Retina (tissue), 1 donor: Measurements from ENCODE around the gene PATL2.
"Not testable (repeated sequence)": the region's sequence is repeated elsewhere in the genome, so short reads cannot be mapped to it uniquely, and the experiment has no call there.

ENCODE experiments used
- DNase-seq: peaks from one replicate; pipeline ENCODE4 v3.0.0-alpha.2; 2016

Gene PATL2

DNA sequence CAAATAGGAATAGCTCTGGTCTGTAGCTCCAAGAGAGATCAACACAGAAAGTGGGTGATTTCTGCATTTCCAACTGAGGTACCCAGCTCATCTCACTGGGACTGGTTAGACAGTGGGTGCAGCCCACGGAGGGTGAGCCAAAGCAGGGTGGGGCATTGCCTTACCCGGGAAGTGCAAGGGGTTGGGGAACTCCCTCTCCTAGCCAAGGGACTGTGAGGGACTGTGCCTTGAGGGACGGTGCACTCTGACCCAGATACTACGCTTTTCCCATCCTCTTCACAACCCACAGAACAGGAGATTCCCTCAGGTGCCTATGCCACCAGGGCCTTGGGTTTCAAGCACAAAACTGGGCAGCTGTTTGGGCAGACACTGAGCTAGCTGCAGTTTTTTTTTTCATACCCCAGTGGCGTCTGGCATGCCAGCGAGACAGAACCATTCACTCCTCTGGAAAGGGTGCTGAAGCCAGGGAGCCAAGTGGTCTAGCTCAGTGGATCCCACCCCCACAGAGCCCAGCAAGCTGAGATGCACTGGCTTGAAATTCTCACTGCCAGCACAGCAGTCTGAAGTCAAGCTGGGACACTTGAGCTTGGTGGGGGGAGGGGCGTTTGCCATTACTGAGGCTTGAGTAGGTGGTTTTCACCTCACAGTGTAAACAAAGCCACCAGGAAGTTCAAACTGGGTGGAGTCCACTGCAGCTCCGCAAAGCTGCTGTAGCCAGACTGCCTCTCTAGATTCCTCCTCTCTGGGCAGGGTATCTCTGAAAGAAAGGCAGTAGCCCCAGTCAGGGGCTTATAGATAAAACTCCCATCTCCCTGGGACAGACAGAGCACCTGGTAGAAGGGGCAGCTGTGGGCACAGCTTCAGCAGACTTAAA, 28.1 kb downstream of the PATL2 start:
- DNase-seq: not testable (repeated sequence)

DNA sequence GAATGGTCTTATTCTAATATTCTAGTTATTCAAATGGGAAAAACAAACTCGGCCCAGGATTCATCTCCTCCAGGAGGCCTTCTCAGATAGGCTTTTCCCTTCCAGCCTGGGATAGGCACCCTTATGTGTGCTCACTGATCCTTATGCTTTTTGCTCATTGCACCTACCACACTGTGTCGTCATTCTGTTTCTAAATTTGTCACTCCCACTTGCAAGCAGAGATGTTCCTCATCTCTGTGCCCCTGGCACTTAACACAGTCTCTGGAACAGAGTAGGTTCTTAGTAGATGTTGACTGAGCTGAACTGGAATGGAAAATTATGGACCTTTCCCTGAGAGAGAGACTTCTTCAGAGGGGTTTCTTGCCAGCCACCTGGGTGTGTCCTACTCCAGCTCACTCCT, 28.9 kb downstream of the PATL2 start:
- no peak for DNase-seq

DNA sequence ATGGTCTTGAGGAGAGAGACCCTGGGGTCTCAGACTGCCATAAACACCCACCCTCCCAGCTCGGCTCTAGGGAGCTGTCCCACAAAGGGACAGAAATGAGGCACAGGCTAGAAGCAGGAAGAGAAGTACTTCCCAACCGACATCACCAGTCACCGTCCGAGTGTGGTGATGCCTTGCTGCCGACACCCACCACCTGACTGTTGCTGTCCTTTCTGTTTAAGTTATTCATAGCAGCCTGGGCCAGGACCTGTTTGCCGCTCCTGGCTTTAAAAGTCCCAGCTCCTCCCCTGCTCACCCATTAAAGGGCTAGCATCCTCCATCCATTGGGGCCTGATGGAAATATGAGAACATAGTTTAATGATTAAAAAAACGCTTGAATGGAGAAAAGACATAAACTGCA, 34.4 kb downstream of the PATL2 start:
- no peak for DNase-seq

- DNase-seq: no peak
These were observed 35.2 kb downstream of the PATL2 start for GRCh38 chr15:44675911-44676310.

- no peak for DNase-seq
These were observed 37.5 kb downstream of the PATL2 start for GRCh38 chr15:44673639-44674038.

DNA sequence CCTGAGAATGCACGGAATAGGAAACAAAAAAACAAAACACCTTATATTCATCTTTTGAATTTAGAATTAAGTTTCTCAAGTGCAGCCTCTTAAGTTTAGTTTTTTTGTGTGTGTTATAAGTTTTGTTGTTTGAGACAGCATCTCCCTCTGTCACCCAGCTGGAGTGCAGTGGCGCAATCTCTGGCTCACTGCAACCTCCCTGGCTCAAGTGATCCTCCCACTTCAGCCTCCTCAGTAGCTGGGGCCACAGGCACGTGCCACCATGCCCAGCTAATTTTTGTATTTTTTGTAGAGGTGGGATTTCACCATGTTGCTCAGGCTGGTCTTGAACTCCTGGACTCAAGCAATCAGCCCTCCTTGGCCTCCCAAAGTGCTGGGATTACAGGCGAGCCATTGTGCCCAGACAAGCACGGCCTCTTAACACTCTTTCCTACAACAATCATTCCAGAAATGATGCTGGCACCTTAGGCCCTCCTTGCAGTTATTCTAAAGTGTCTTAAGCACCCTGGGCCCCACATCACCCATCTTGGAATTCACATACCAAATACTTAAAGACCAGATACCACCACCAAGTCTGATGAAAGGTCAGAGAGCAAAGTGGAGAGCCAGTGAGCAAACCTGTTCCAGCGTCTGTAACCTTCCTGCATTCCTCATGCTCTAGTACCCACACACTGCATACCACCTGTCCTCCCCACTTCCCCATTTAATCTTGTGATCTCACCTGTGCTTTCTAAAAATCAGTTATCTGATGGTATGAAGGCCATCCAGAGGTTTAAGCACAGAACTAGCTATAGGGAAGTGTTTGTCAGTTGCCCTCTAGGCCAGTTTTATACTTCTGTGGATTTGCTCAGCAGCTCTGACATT, 40.8 kb downstream of the PATL2 start:
- DNase-seq: no peak

DNA sequence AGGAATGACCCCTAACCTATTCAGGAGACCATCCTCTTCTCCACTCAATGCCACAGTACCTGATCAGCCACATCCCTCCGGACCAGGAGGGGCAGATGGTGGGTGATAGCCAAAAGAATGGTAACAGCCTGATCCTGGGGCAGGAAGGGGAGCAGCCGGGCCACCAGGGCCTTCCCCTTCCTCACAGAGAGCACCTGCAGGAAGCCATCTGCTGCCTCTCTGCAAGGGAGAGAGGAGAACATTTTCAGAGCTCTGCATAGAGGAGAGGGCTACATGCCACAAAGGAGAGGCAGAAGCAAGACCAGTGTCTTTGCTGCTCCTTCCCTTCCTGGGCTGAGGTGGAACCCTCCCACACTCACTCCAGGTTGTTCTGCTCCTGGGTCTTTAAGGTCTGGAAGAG, 42.2 kb downstream of the PATL2 start:
- no peak for DNase-seq

DNA sequence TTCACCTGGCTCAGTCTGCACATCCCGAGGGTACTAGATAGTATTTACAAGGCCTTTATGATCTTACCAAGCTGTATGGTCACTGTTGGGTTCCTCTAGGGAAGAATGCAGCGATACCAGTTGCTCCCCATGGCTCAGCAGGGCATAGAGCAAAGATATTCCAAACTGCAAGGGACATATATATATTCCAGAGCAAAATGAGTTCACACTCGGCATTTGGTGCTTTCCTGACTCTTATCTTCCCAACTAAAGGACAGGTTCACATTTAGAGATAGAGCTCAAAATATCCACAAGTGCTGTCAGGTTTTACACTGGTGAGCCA, 44.1 kb downstream of the PATL2 start:
- no peak for DNase-seq

DNA sequence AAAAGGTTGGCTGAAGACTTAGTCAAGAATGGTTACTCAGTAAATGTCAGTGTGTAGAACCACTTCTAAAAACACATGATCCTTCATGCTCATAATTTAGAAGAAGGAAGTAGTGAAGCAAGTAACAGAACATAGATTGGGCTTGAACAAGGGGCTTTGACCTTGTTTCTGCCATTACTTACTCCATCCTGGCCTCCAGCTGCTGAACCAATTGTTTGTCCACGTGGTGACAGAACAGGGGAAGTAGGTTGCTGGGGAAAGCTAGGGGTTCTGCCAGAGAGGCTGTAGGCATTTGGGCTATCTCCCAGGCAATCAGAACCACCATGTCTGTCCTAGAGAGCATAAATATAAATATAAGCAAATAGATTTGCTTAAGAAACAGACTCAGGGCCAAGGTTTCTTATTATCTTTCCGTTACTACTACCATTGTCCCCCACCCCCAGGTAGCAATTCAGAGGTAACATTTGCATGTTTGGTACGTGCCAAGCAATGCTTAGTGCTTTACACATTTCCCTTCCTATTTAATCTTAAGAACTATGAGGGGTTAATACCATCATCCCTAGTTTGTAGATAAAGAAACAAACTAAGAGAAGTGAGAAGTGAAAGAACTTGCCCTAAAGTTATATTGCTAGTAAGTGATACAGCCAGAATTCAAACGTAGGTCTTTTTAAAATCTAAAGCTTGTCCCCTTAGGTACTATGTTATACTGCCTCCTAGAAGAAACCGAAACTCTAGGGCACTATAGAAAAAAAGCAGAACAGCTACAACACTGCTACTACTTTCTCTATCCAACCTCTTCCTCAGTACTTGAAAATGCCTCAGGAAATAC, 44.7 kb downstream of the PATL2 start:
- DNase-seq: no peak

DNA sequence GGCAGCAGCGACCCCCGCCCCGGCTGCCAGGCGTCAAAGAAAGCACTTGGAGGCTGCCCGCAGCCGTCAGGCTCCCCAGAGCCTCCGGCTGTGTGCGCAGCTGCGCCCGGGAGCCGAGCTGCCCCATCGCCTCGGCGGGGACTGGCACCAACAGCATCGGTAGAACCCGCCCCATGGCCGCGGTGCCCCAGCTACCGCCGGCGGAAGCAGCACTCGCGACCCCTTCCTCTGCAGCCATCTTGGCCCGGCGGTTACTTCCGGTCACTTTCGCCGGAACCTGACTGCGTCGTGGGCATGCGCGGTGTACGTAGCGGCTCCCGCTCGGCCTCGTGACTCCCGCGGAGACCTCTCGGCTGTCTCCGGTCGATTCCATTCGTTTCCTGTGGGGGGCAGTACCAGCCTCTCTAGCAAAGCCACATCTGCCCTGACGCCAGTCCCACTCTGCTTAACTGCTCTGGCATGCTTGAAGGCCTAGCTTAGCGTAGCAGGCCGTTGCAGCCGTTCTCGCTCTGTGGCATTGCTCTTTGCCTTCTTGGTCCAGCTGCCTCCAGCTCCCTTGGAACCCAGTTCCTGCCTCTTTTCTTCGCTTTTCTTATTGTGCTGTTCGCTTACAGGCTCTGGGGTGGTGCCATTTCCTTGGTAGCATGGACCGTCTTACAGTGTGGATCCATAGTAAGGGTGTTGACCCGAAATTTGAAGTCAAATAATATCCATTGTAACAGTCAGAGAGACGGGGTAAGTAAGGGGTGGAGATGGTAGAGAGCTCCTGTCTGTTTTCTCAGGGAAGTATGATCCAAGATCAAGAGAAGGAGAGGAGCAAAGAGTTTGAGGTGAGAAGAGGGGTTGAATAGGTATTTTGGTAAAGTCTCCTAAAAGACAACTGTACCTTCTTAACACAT, 47.5 kb downstream of the PATL2 start, which contains the start of gene SPG11:
SPG11 (minus strand) TSS at position 253 of the 899 bp plus-strand sequence; CDS start at position 238, 15 bp downstream.
- DNase-seq: peak; percentile 98

- DNase-seq: no peak
These were observed 48.4 kb downstream of the PATL2 start for GRCh38 chr15:44662478-44663409.

- DNase-seq: no peak
These were observed 49.5 kb downstream of the PATL2 start for GRCh38 chr15:44661576-44661975.

DNA sequence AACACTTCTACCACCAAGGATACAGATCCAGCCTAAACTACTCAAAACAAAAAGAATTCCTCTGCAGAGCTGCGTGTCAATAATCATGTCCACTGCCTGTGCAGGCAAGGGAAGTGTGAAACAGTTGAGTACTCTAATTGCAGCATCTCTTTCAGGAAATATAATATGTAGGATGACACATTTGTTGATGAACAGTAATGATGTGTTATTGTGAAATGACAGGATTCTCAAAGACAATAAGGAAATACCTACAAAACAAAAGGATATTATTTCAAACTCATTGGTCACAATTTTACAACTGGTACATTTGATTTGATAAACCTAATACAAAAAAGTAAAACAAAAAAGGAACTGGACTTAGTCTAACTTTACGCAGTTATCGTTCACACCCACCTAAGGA, 52.1 kb downstream of the PATL2 start:
- no peak for DNase-seq

- DNase-seq: no peak
These were observed 53.7 kb downstream of the PATL2 start for GRCh38 chr15:44657378-44657777.

DNA sequence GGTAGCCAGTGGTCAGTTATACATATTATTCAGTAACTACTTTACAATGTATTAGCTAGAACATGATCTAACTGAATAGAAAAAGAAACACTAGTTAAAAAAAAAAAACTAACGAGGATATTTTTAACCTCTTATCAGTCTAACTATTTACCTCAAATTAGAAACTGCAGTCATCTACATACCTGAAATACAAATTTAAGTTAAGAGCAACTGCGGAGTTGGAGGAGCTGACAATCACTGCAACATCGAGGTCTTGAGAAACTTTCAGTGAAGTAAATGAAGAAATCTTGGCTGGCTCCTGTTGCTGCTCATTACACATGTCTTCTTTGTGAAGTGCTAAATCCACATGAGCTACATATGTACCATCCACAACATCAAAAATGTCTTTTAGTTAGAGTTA, 54.2 kb downstream of the PATL2 start:
- no peak for DNase-seq

- no peak for DNase-seq
These were observed 54.8 kb downstream of the PATL2 start for GRCh38 chr15:44656298-44656697.

DNA sequence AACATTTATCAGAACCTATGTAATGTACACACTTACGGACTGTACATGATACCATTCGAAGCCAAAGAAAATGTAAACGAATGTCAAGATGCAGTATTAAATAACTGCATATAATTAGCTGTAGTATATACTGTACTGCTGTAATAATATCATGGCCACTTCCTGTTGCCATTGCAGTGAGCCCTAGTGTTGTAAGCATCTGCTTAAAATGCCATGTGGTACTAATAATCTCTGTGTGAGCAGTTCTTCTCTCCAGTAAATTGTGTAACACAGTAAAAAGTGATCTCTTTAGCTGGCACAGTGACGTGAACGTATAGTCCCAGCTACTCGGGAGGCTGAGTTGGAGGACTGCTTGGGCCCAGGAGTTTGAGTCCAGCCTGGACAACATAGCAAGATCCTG, 56.3 kb downstream of the PATL2 start:
- DNase-seq: no peak

- DNase-seq: no peak
These were observed 63.5 kb downstream of the PATL2 start for GRCh38 chr15:44647637-44648036.

GRCh38 chr15:44647036-44647435, 64.1 kb downstream of the PATL2 start:
- DNase-seq: no peak

- DNase-seq: no peak
These were observed 64.7 kb downstream of the PATL2 start for GRCh38 chr15:44646460-44646859.

GRCh38 chr15:44641651-44642050, 69.5 kb downstream of the PATL2 start:
- DNase-seq: no peak
